OCI-LY1 (cell line): ENCODE measurements around the gene USP24.

ENCODE experiments used
- H2AFZ ChIP-seq: fragments of 200-600 bp; sonication (generic), shearing (Covaris generic); 2 replicates; pipeline ENCODE4 v1.6.0; 2014; ENCODE audit warnings: antibody characterized with exemption, mild to moderate bottlenecking, low read length
- H3F3A ChIP-seq: fragments of 200-600 bp; sonication (generic), shearing (Covaris generic); 2 replicates; pipeline ENCODE4 v1.6.0; 2014; ENCODE audit warnings: mild to moderate bottlenecking, antibody characterized with exemption, low read length, moderate library complexity; ENCODE audit not compliant: insufficient read depth
- H3K27ac ChIP-seq: fragments of 200-600 bp; sonication (generic); 2 replicates; pipeline ENCODE4 v1.5.1; 2014; ENCODE audit warnings: low read length, mixed run types, mild to moderate bottlenecking, low read depth; ENCODE audit not compliant: poor library complexity, severe bottlenecking
- H3K27me3 ChIP-seq: fragments of 200-600 bp; sonication (generic); 2 replicates; pipeline ENCODE4 v1.6.0; 2014; ENCODE audit warnings: antibody characterized with exemption, mild to moderate bottlenecking, low read length, moderate library complexity; ENCODE audit not compliant: insufficient read depth
- H3K36me3 ChIP-seq: fragments of 200-600 bp; sonication (generic); 2 replicates; pipeline ENCODE4 v1.6.1; 2014; ENCODE audit warnings: mild to moderate bottlenecking, antibody characterized with exemption, low read length, moderate library complexity, mixed read lengths; ENCODE audit not compliant: insufficient read depth
- H3K4me1 ChIP-seq: fragments of 200-600 bp; sonication (generic); 2 replicates; pipeline ENCODE4 v1.5.1; 2014; ENCODE audit warnings: mild to moderate bottlenecking, low read length, moderate library complexity; ENCODE audit not compliant: insufficient read depth, severe bottlenecking
- H3K4me2 ChIP-seq: fragments of 200-600 bp; sonication (generic), shearing (Covaris generic); 2 replicates; pipeline ENCODE4 v1.6.1; 2014; ENCODE audit warnings: low read length
- H3K4me3 ChIP-seq: fragments of 200-600 bp; sonication (generic); 2 replicates; pipeline ENCODE4 v1.5.1; 2014; ENCODE audit warnings: low read length, low read depth, mild to moderate bottlenecking, mixed read lengths; ENCODE audit not compliant: poor library complexity, severe bottlenecking
- H3K79me2 ChIP-seq: fragments of 200-600 bp; shearing (Covaris generic); 2 replicates; pipeline ENCODE4 v1.6.1; 2016; ENCODE audit warnings: mixed run types, low read length, mixed read lengths; ENCODE audit not compliant: insufficient read depth
- H3K9ac ChIP-seq: fragments of 200-600 bp; sonication (generic), shearing (Covaris generic); 2 replicates; pipeline ENCODE4 v1.6.1; 2014; ENCODE audit warnings: mild to moderate bottlenecking, low read length, mixed read lengths
- H3K9me2 ChIP-seq: fragments of 200-600 bp; sonication (generic), shearing (Covaris generic); 2 replicates; pipeline ENCODE4 v1.6.1; 2014; ENCODE audit warnings: low read depth, mild to moderate bottlenecking, low read length, mixed read lengths
- H3K9me3 ChIP-seq: fragments of 200-600 bp; shearing (Covaris generic); 2 replicates; pipeline ENCODE4 v1.6.1; 2014; ENCODE audit warnings: low read length, mixed read lengths
- H4K20me1 ChIP-seq: fragments of 200-600 bp; sonication (generic), shearing (Covaris generic); 2 replicates; pipeline ENCODE4 v1.6.0; 2016; ENCODE audit warnings: mild to moderate bottlenecking, low read length; ENCODE audit not compliant: insufficient read depth
- EZH2 ChIP-seq: fragments of 200-600 bp; sonication (generic), shearing (Covaris generic); IDR thresholded peaks from 2 replicates; pipeline ENCODE4 v1.8.0; 2017; ENCODE audit warnings: borderline replicate concordance, mixed run types, mild to moderate bottlenecking, antibody characterized with exemption, low read length, moderate library complexity, mixed read lengths
- TF ChIP-seq, protein P1 (sequence below): fragments of 200-600 bp; sonication (generic), shearing (Covaris generic); IDR thresholded peaks from 2 replicates; pipeline ENCODE4 v1.5.1; 2017; ENCODE audit warnings: mild to moderate bottlenecking, antibody characterized with exemption, low read length, moderate library complexity, mixed read lengths

Gene USP24

GRCh38 chr1:55043726-55044125 lies 171.4 kb downstream of the USP24 start:
- no peaks in the 10 kb centered on the region for H3K36me3 ChIP-seq
- no peak overlapping the region for H3K27ac ChIP-seq
- H3K27me3 ChIP-seq: no peaks in the 10 kb centered on the region
- no peaks in the 10 kb centered on the region for H3K4me1 ChIP-seq
- no peaks in the 10 kb centered on the region for H4K20me1 ChIP-seq
- no peaks in the 10 kb centered on the region for H3F3A ChIP-seq
- H3K9me2 ChIP-seq: no peaks in the 10 kb centered on the region
- no peaks in the 10 kb centered on the region for H3K9me3 ChIP-seq
- H3K4me3 ChIP-seq: no peak overlapping the region
- no peak overlapping the region for H2AFZ ChIP-seq
- TF ChIP-seq, protein P1, sequence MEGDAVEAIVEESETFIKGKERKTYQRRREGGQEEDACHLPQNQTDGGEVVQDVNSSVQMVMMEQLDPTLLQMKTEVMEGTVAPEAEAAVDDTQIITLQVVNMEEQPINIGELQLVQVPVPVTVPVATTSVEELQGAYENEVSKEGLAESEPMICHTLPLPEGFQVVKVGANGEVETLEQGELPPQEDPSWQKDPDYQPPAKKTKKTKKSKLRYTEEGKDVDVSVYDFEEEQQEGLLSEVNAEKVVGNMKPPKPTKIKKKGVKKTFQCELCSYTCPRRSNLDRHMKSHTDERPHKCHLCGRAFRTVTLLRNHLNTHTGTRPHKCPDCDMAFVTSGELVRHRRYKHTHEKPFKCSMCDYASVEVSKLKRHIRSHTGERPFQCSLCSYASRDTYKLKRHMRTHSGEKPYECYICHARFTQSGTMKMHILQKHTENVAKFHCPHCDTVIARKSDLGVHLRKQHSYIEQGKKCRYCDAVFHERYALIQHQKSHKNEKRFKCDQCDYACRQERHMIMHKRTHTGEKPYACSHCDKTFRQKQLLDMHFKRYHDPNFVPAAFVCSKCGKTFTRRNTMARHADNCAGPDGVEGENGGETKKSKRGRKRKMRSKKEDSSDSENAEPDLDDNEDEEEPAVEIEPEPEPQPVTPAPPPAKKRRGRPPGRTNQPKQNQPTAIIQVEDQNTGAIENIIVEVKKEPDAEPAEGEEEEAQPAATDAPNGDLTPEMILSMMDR: no peak
- TF ChIP-seq EZH2: no peak
- H3K79me2 ChIP-seq: no peaks in the 10 kb centered on the region
- H3K4me2 ChIP-seq: no peak overlapping the region
- H3K9ac ChIP-seq: no peak overlapping the region

- Histone ChIP-seq H3K9me3 (no peaks in the 10 kb centered on the region), H3K4me2 (no peak overlapping the region)
These were observed 172.2 kb downstream of the USP24 start for GRCh38 chr1:55043011-55043410.

DNA sequence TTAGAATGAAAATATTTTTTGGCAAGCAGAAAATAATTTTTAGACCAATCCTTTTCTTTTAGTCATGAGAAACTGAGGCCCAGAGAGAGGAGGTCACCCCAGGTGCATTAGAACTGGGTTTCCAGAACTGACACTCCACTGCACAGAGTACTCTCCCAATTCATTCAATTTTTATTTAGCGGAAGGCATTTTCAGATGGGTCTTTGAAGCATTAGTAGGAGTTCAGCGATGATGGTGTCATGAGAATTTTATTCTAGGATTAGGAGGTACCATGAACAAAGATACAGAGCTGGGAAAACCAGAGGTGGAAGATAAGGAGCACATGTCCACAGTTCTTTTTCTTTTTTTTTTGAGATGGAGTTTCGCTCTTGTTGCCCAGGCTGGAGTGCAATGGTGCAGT lies 173.6 kb downstream of the USP24 start:
- H3K27ac ChIP-seq: no peak overlapping the region
- no peak overlapping the region for H3K9ac ChIP-seq
- H3K9me2 ChIP-seq: no peaks in the 10 kb centered on the region
- H3F3A ChIP-seq: no peaks in the 10 kb centered on the region
- no peaks in the 10 kb centered on the region for H3K36me3 ChIP-seq
- H2AFZ ChIP-seq: no peak overlapping the region
- H3K4me3 ChIP-seq: no peak overlapping the region
- no peaks in the 10 kb centered on the region for H4K20me1 ChIP-seq
- no peak overlapping the region for H3K4me2 ChIP-seq
- H3K4me1 ChIP-seq: no peaks in the 10 kb centered on the region
- no peaks in the 10 kb centered on the region for H3K79me2 ChIP-seq
- no peaks in the 10 kb centered on the region for H3K9me3 ChIP-seq
- H3K27me3 ChIP-seq: no peaks in the 10 kb centered on the region
- no peak for TF ChIP-seq EZH2
- TF ChIP-seq, protein P1: no peak

More at GRCh38 chr1:55043011-55043410, 172.2 kb downstream of the USP24 start:
- H3K27me3 ChIP-seq: no peaks in the 10 kb centered on the region
- no peak for TF ChIP-seq EZH2
- TF ChIP-seq, protein P1: no peak
- no peaks in the 10 kb centered on the region for H4K20me1 ChIP-seq
- H3K79me2 ChIP-seq: no peaks in the 10 kb centered on the region
- H3F3A ChIP-seq: no peaks in the 10 kb centered on the region
- no peaks in the 10 kb centered on the region for H3K9me2 ChIP-seq
- no peaks in the 10 kb centered on the region for H3K36me3 ChIP-seq
- no peak overlapping the region for H3K27ac ChIP-seq
- H2AFZ ChIP-seq: no peak overlapping the region
- no peaks in the 10 kb centered on the region for H3K4me1 ChIP-seq
- H3K9ac ChIP-seq: no peak overlapping the region
- no peak overlapping the region for H3K4me3 ChIP-seq
